Common myeloid progenitor, CD34-positive (primary cell): ENCODE data around the gene MYO3B.

Experiments used
- CTCF ChIA-PET: fragments of 350-600 bp; sonication (Branson Sonifier 250); formaldehyde crosslinking; loops from one replicate; lab custom pipeline; 2021; ENCODE audit warnings: antibody characterized with exemption; lab: Charles Lee
- POLR2A ChIA-PET: fragments of 350-600 bp; sonication (Branson Sonifier 250); formaldehyde crosslinking; loops from one replicate; lab custom pipeline; 2021; ENCODE audit warnings: antibody characterized with exemption; lab: Charles Lee
- DNase-seq, 3 donors: peaks; one replicate each; pipeline versions ENCODE4 v3.0.0 to v3.0.0-alpha.2; 2013
- H3K27ac ChIP-seq, 2 experiments: 1 replicate in 1 of 2; 2 replicates in 1 of 2; pipeline ENCODE4 v1.7.0; 2013; ENCODE audit warnings: inconsistent platforms in 2 of 2, low read length in 2 of 2, mild to moderate bottlenecking in 2 of 2, low read depth in 1 of 2, moderate library complexity in 1 of 2; ENCODE audit not compliant: severe bottlenecking in 2 of 2, insufficient read depth in 1 of 2, poor library complexity in 1 of 2
- H3K27me3 ChIP-seq, 5 experiments: replicated peaks in 2 of 5; 1 replicate in 3 of 5; 2 replicates in 2 of 5; pipeline versions ENCODE4 v1.6.1 to v1.7.0; 2013; ENCODE audit warnings: low read length in 4 of 5, mild to moderate bottlenecking in 2 of 5, moderate library complexity in 2 of 5, inconsistent platforms in 1 of 5; ENCODE audit not compliant: insufficient read depth in 5 of 5, control insufficient read depth in 4 of 5
- H3K36me3 ChIP-seq, 4 experiments: 1 replicate in 2 of 4; 2 replicates in 2 of 4; pipeline versions ENCODE4 v1.6.1 to v1.7.0; 2013; ENCODE audit warnings: low read length in 3 of 4, control low read depth in 1 of 4, mild to moderate bottlenecking in 1 of 4; ENCODE audit not compliant: control insufficient read depth in 4 of 4, insufficient read depth in 4 of 4
- H3K4me1 ChIP-seq, 4 experiments: 1 replicate in 3 of 4; 2 replicates in 1 of 4; pipeline versions ENCODE4 v1.6.1 to v1.7.1; 2013; ENCODE audit warnings: low read length in 3 of 4, mild to moderate bottlenecking in 3 of 4, control low read depth in 1 of 4, inconsistent platforms in 1 of 4, moderate library complexity in 1 of 4; ENCODE audit not compliant: control insufficient read depth in 4 of 4, insufficient read depth in 4 of 4; ENCODE audit errors: control extremely low read depth in 1 of 4
- H3K4me3 ChIP-seq, 7 experiments: 1 replicate in 4 of 7; 2 replicates in 3 of 7; pipeline versions ENCODE4 v1.5.1 to v1.7.0; 2013; ENCODE audit warnings: mild to moderate bottlenecking in 7 of 7, low read length in 6 of 7, moderate library complexity in 6 of 7, inconsistent platforms in 2 of 7, low read depth in 2 of 7, control low read depth in 1 of 7; ENCODE audit not compliant: insufficient read depth in 4 of 7, control insufficient read depth in 1 of 7; ENCODE audit errors: extremely low read depth in 1 of 7
- H3K9me3 ChIP-seq, 5 experiments: 1 replicate in 4 of 5; 2 replicates in 1 of 5; pipeline versions ENCODE4 v1.6.1 to v1.7.1; 2013; ENCODE audit warnings: low read length in 4 of 5, mild to moderate bottlenecking in 2 of 5, inconsistent platforms in 1 of 5, low read depth in 1 of 5, moderate library complexity in 1 of 5; ENCODE audit not compliant: control insufficient read depth in 4 of 5, insufficient read depth in 2 of 5; ENCODE audit errors: control extremely low read depth in 1 of 5
- WGBS: methylation state at CpG from one replicate; pipeline ENCODE4 v1.1.5; 2013; ENCODE audit not compliant: insufficient coverage; 5-methylcytosine and 5-hydroxymethylcytosine counted together

Gene MYO3B

GRCh38 chr2:170201734-170202393 lies 23.9 kb downstream of the MYO3B start:
- CTCF ChIA-PET = no interaction called here
- POLR2A ChIA-PET = no interaction called here
- Histone ChIP-seq H3K9me3 (peaks cover 0 to 3% (median 0%) of the 10 kb centered on the region in 5 experiments), H3K4me3 (no peak overlapping the region), H3K27ac (no peak overlapping the region), H3K27me3 (no peaks in the 10 kb centered on the region), H3K4me1 (no peaks in the 10 kb centered on the region), H3K36me3 (no peaks in the 10 kb centered on the region)
- WGBS = 91% methylated on average over 3 of the region's 3 CpGs
- DNase-seq = no peak

- H3K9me3 ChIP-seq = peaks cover 0 to 3% (median 0%) of the 10 kb centered on the region in 5 experiments
- WGBS = 88% methylated on average over 1 of the region's 1 CpG
- DNase-seq = no peak
- H3K36me3 ChIP-seq = no peaks in the 10 kb centered on the region
- no peak overlapping the region for H3K4me3 ChIP-seq
- no peak overlapping the region for H3K27ac ChIP-seq
- CTCF ChIA-PET = no interaction called here
- no peaks in the 10 kb centered on the region for H3K27me3 ChIP-seq
- POLR2A ChIA-PET = no interaction called here
- no peaks in the 10 kb centered on the region for H3K4me1 ChIP-seq
Observed at GRCh38 chr2:170202437-170202836, 24.5 kb downstream of the MYO3B start.

GRCh38 chr2:170204298-170204951 lies 26.5 kb downstream of the MYO3B start:
- Histone ChIP-seq H3K4me3 (no peak overlapping the region), H3K27ac (no peak overlapping the region), H3K4me1 (no peaks in the 10 kb centered on the region), H3K27me3 (no peaks in the 10 kb centered on the region), H3K36me3 (no peaks in the 10 kb centered on the region), H3K9me3 (peaks cover 0 to 15% (median 5%) of the 10 kb centered on the region in 5 experiments)
- WGBS = 82% methylated on average over 4 of the region's 4 CpGs
- DNase-seq = no peak
- CTCF ChIA-PET = interaction anchor here (1.2 kb wide), 1 partner anchor 32 kb away, joined by 3 read pairs; no protein-coding TSS in a partner anchor
- POLR2A ChIA-PET = no interaction called here

GRCh38 chr2:170206246-170206645 lies 28.3 kb downstream of the MYO3B start:
- no CpG with 5 or more reads among the region's 1 CpG for WGBS
- CTCF ChIA-PET = no interaction called here
- no peaks in the 10 kb centered on the region for H3K27me3 ChIP-seq
- H3K36me3 ChIP-seq = no peaks in the 10 kb centered on the region
- H3K4me1 ChIP-seq = no peaks in the 10 kb centered on the region
- H3K27ac ChIP-seq = no peak overlapping the region
- peaks cover 0 to 23% (median 5%) of the 10 kb centered on the region in 5 experiments for H3K9me3 ChIP-seq
- DNase-seq = no peak
- POLR2A ChIA-PET = no interaction called here
- H3K4me3 ChIP-seq = no peak overlapping the region

- Histone ChIP-seq H3K27ac (peak overlapping the region in 1 of 2 experiments; percentile 14), H3K4me1 (no peaks in the 10 kb centered on the region), H3K4me3 (no peak overlapping the region), H3K9me3 (peaks cover 0 to 26% (median 5%) of the 10 kb centered on the region in 5 experiments), H3K27me3 (no peaks in the 10 kb centered on the region), H3K36me3 (no peaks in the 10 kb centered on the region)
- ChIA-PET CTCF (no interaction called here), POLR2A (no interaction called here)
- WGBS = 100% methylated on average over 2 of the region's 3 CpGs
- DNase-seq = peak in 2 of 3 donors; percentile 7 to 47
Observed at GRCh38 chr2:170206805-170207407, 29.0 kb downstream of the MYO3B start.

GRCh38 chr2:170207901-170208300 lies 30.0 kb downstream of the MYO3B start:
- no peak overlapping the region for H3K27ac ChIP-seq
- peaks cover 0 to 4% (median 0%) of the 10 kb centered on the region in 4 experiments for H3K4me1 ChIP-seq
- ChIA-PET CTCF (no interaction called here), POLR2A (no interaction called here)
- DNase-seq = no peak
- no peaks in the 10 kb centered on the region for H3K36me3 ChIP-seq
- peaks cover 0 to 26% (median 5%) of the 10 kb centered on the region in 5 experiments for H3K9me3 ChIP-seq
- no peak overlapping the region for H3K4me3 ChIP-seq
- no CpG with 5 or more reads among the region's 4 CpGs for WGBS
- no peaks in the 10 kb centered on the region for H3K27me3 ChIP-seq

- POLR2A ChIA-PET = no interaction called here
- no CpG with 5 or more reads among the region's 2 CpGs for WGBS
- no peak overlapping the region for H3K4me3 ChIP-seq
- no peak for DNase-seq
- H3K9me3 ChIP-seq = peaks cover 0 to 26% (median 5%) of the 10 kb centered on the region in 5 experiments
- CTCF ChIA-PET = no interaction called here
- peaks cover 0 to 5% (median 0%) of the 10 kb centered on the region in 4 experiments for H3K4me1 ChIP-seq
- H3K36me3 ChIP-seq = no peaks in the 10 kb centered on the region
- no peak overlapping the region for H3K27ac ChIP-seq
- no peaks in the 10 kb centered on the region for H3K27me3 ChIP-seq
Observed at GRCh38 chr2:170208967-170209366, 31.0 kb downstream of the MYO3B start.
